ENCODE results near the gene ZBTB37.
A peak's percentile ranks its signal among the peaks of the same experiment; 100 is the strongest.
"Not testable (repeated sequence)": the region's sequence is repeated elsewhere in the genome, so short reads cannot be mapped to it uniquely, and the experiment has no call there.

Gene ZBTB37

GRCh38 chr1:173866413-173867115 lies 1.6 kb upstream of the ZBTB37 start:
- DNase-seq = no peak

- DNase-seq = no peak
Measured at GRCh38 chr1:173867141-173867752, 933 bp upstream of the ZBTB37 start.

- DNase-seq = peak; percentile 98 to 99 (median 98)
Measured at GRCh38 chr1:173867753-173868265, 371 bp upstream of the ZBTB37 start, which contains the start of gene GAS5. GAS5 (minus strand) TSS chr1:173867989.

GRCh38 chr1:173869021-173869359 lies 810 bp downstream of the ZBTB37 start:
- no peak for DNase-seq

- DNase-seq = peak in 1 of 3 donors; percentile 19
Measured at GRCh38 chr1:173870252-173871075, 2.3 kb downstream of the ZBTB37 start.

- no peak for DNase-seq
Measured at GRCh38 chr1:173871091-173871490, 2.9 kb downstream of the ZBTB37 start.

GRCh38 chr1:173871500-173871899 lies 3.3 kb downstream of the ZBTB37 start:
- DNase-seq = no peak

GRCh38 chr1:173876732-173877131 lies 8.6 kb downstream of the ZBTB37 start:
- DNase-seq = no peak

GRCh38 chr1:173878251-173878650 lies 10.1 kb downstream of the ZBTB37 start:
- DNase-seq = no peak

GRCh38 chr1:173881117-173881516 lies 12.9 kb downstream of the ZBTB37 start:
- not testable (repeated sequence) for DNase-seq

- DNase-seq = no peak
Measured at GRCh38 chr1:173884701-173885100, 16.5 kb downstream of the ZBTB37 start.

GRCh38 chr1:173886746-173887611 lies 18.8 kb downstream of the ZBTB37 start:
- DNase-seq = no peak

- DNase-seq = no peak
Measured at GRCh38 chr1:173887627-173888026, 19.4 kb downstream of the ZBTB37 start.

GRCh38 chr1:173888749-173889148 lies 20.6 kb downstream of the ZBTB37 start:
- DNase-seq = no peak

- no peak for DNase-seq
Measured at GRCh38 chr1:173889885-173890284, 21.7 kb downstream of the ZBTB37 start.

GRCh38 chr1:173893611-173894010 lies 25.4 kb downstream of the ZBTB37 start:
- DNase-seq = peak; percentile 14 to 38 (median 32)

- DNase-seq = no peak
Measured at GRCh38 chr1:173894189-173894588, 26.0 kb downstream of the ZBTB37 start.

- no peak for DNase-seq
Measured at GRCh38 chr1:173900427-173900826, 32.2 kb downstream of the ZBTB37 start.

- DNase-seq = no peak
Measured at GRCh38 chr1:173900992-173901391, 32.8 kb downstream of the ZBTB37 start.

- no peak for DNase-seq
Measured at GRCh38 chr1:173903827-173904531, 35.8 kb downstream of the ZBTB37 start.

- no peak for DNase-seq
Measured at GRCh38 chr1:173913111-173913510, 44.9 kb downstream of the ZBTB37 start.

- peak; percentile 21 to 40 (median 25) for DNase-seq
Measured at GRCh38 chr1:173914366-173914871, 46.2 kb downstream of the ZBTB37 start.

Data from suppressor macrophage treated with lipopolysaccharide for 1 hour (primary cell).